HG03103 (cell line): ENCODE measurements around the gene CPD.
"Not testable (repeated sequence)": the region's sequence is repeated elsewhere in the genome, so short reads cannot be mapped to it uniquely, and the experiment has no call there.

Experiments used
- ATAC-seq: cut with Tn5 transposase; IDR thresholded peaks from one replicate; pipeline ENCODE4 v1.9.1; 2021; ENCODE audit warnings: low read depth; ENCODE audit not compliant: unreplicated experiment

The CPD gene

DNA sequence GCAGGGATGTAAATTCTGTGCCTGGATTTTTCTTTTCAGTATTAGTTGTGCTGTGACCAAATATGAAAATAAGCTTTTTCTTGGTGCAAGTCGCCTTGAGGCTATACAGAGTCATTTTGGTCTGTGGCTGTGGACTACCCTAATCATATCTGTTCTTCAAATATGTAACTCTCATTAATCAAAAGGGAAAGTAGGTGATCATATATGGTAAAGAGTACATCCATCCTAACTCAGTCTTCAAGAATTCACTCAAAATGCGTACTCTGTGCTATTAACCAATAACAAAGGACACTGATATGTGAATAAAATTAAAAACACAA, 2.6 kb downstream of the CPD start:
- no peak for ATAC-seq

GRCh38 chr17:30382345-30382744, 3.6 kb downstream of the CPD start:
- ATAC-seq, result no peak

- no peak for ATAC-seq
Measured at GRCh38 chr17:30388321-30389179, 9.8 kb downstream of the CPD start.

- ATAC-seq, result no peak
Measured at GRCh38 chr17:30389756-30390300, 11.1 kb downstream of the CPD start.

DNA sequence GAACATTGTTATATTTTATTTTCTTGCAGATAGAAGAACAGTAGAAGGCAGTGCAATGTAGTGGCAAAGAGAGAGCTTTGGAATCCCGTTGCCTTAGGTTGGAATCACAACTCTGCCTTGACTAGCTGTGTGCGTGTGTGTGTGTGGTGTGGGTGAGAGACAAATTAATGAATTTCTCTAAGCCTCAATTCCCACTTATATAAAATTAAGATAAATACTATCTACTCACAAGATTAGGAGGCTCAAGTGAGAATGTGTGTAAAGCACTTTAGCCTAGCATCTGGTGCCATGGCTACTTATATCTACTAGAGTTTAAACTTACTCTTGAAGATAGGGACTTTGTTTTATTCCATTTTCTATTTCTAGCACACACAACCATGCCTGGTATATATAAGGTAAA, 12.8 kb downstream of the CPD start:
- no peak for ATAC-seq

DNA sequence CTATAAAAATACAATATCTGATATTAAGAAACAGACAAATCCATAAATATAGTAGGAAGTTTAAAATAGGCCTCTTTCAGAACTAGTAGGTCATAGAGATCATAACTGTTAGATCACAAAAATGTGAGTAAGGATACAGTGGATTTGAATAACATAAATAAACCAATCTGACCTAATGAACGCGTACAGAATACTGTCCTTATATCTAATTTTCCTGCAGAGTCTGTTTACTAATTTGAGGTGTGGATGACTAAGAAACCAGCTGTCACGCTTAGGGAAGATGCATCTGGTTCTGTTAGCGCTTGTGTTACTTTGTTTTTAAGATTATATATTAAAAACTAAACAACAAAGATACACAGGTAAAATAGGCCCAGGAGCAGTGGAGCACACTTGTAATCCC, 14.8 kb downstream of the CPD start:
- ATAC-seq, result no peak

DNA sequence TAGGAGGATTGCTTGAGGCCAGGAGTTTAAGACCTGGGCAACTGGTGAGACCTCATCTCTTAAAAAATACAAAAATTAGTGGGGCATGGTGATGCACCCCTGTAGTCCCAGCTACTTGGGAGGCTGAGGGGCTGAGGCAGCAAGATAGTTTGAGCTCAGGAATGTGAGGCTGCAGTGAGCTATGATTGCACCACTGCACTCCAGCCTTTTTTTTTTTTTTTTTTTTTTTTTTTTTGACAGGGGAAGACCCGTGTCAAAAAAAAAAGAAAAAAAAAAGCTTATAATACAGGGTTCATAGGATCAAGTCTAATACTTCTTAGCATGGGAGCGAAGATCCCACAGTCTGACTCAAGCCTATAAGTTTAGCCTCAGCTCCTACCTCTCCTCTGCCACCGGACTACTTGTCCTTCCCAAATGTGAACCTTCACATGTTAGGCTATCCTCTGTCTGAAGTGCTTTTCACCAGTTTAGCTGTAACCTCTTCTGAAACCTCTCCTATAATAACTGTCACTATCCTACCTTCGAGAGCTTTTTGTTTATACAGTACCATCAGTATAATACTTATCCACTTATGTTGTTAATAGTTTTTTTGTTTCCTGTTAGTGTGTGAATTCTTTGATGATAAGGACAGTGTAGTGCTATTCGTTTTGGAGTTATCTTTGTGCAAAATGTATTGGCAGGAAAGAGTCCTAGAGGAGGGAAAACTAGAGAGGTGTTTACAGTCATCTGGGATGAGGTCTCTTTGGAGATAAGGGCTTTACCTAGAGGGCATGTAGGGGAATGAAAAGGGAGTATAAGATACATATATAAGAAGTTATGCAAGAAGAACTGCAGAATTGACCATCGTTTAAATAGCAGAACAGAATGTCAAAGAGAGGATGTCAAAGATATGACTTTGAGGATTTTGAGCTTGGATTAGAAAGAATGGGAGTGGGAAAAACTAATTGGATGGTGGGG, 15.5 kb downstream of the CPD start:
- no peak for ATAC-seq

DNA sequence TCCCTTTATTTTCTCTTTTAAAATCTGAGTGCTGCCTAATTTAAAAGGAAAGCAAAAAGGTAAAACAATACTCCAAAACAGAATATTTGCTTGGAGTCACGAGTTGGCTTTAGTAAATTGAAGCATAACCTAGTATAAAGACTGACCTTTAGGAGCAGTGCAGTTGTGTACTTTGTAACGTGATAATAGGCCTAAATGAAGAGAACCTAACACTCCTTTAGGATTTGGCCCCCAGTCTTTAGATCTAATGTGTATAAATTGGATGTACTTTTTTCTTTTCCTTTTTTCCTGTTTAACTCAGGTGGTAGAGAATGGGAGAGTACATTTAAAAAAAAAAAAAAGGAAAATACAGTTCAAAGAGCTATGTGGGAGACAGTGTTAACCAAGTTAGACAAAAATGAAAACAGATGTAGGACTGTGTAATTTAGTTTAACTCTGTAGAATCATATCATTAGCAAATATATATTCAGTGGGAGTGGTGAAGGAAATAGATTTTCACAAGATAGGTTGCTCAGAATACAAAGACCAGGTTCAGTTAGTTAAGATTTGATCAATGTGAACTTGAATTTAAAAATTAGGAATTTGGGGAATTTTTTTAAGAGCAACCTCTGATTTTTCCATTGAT, 16.8 kb downstream of the CPD start:
- ATAC-seq, result no peak

DNA sequence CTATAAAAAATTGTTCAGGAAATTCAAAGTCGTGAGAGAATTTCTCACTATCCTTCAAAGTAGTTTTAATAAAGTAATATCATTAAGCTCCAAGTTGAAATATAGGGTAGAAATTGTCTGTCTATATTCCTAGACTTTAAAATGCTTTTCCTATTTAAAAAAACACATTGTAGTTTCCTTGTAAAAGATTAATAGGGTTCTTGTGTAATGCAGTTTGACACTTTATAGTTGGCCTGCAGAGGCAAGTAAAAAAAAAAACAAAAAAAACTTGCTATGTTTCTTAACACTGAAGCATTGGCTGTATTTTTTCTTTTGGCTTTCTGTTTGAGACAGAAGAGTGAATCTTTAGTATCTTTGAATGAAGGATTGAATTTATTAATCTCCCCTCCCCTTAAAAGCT, 17.4 kb downstream of the CPD start:
- no peak for ATAC-seq

DNA sequence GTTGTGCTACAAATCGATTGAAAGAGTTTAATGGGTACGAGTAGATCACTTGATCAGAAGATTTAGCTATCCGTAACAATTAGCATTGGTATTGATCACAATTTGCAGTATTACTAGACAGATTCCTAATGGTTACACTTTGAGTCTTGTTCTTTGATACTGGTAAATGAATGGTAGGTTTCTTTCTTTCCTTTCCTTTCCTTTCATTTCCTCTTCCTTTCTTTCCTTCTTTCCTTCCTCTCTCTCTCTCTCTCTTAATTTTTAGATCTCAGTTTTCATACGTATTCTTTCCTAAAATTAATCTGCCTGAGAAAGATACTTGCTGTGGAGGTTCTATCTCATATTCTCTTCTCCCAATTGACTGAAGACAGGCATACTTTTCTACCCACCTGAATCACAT, 17.9 kb downstream of the CPD start:
- no peak for ATAC-seq

- no peak for ATAC-seq
Measured at GRCh38 chr17:30398328-30399041, 19.8 kb downstream of the CPD start.

DNA sequence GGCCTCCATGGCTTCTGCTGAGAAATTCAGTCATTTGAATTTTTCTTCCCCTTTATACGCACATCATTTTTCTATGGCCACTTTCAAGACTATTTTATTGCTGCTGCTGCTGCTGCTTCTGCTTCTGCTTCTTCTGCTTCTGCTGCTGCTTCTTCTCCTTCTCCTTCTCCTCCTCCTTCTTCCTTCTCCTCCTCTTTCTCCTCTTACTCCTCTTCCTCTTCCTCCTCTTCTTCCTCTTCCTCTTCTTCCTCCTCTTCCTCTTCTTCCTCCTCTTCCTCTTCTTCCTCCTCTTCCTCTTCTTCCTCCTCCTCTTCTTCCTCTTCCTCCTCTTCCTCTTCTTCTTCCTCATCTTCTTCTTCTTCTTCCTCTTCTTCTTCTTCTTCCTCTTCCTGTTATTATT, 22.4 kb downstream of the CPD start:
- ATAC-seq, result no peak

GRCh38 chr17:30405161-30405560, 26.4 kb downstream of the CPD start:
- no peak for ATAC-seq

- ATAC-seq, result not testable (repeated sequence)
Measured at GRCh38 chr17:30410627-30411026, 31.9 kb downstream of the CPD start.

- not testable (repeated sequence) for ATAC-seq
Measured at GRCh38 chr17:30412008-30412496, 33.3 kb downstream of the CPD start.

DNA sequence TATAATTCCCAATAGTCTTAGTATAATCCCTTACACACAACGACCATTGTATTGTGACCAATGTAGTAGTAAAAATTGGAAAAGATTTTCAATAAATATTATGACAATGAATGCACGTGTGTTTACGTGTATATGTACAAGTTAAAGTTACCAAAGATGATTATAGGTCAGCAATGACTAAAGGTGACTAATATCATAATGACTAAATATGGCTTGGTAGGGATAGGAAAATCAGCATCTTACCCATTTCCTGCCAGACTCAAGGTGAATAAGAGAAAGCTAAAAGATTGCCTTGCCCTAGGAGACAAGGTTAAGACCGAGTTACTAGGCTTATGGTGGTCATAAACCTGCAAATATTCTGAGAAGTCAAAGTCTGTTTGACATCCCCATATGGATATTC, 34.4 kb downstream of the CPD start:
- ATAC-seq, result no peak

- ATAC-seq, result no peak
Measured at GRCh38 chr17:30414486-30414885, 35.8 kb downstream of the CPD start.

DNA sequence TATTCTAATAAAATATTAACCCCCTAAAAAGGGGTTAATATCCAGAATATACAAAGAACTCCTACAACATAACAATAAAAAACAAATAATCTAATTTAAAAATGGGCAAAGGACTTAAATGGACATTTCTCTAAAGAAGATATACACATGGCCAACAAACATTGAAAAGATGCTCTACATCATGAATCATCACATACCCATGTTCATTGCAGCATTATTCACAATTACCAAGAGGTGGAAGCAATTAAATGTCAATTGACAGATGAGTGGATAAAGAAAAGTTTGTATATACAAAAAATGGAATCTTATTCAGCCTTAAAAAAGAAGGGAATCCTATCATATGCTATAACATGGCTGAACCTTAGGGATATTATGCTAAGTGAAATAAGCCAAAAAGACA, 36.8 kb downstream of the CPD start:
- ATAC-seq, result no peak

DNA sequence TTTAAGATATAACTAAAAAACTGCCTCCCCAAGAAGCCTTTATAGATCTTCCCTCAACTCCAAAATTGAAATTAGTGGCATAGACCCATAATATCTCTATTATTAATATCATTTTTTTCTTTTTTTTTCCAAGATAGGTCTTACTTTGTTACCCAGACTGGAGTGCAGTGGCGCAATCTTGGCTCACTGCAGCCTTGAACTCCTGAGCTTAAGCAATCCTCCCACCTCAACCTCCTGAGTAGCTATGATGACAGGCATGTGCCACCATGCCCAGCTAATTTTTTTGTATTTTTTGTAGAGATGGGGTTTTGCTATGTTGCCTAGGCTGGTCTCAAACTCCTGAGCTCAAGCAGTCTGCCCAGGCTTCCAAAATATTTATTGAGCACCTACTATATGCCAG, 39.3 kb downstream of the CPD start:
- ATAC-seq, result not testable (repeated sequence)

DNA sequence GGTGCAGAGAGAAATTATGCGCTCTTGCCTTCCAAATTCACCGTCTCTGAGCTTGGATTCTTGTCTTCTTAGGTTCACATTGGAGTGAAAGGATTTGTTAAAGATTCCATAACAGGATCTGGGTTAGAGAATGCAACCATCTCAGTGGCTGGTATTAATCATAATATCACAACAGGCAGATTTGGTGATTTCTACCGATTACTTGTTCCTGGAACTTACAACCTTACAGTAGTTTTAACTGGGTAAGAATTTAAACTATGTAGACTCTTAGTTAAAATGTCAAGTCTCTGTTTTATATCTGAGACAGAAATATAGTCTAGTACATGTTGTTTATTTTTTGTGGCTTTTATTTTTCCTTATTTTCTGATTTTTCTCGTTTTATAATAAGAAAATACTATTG, 42.9 kb downstream of the CPD start:
- no peak for ATAC-seq
